B cell (primary cell): ENCODE results near the gene HMSD. TPM values are rescaled to one million over a fixed set of nuclear protein-coding genes. Genes with fewer than 3 reads are reported as not detected.
"Not testable (repeated sequence)": the region's sequence is repeated elsewhere in the genome, so short reads cannot be mapped to it uniquely, and the experiment has no call there.

ENCODE experiments used
- ATAC-seq: fragments of 200-7000 bp; cut with Tn5 transposase; one replicate; pipeline ENCODE4 v1.10.0; 2021; ENCODE audit warnings: low read depth, mild to moderate bottlenecking, moderate number of reproducible peaks, moderate library complexity
- CTCF ChIA-PET: fragments of 350-600 bp; sonication (Branson Sonifier 250); formaldehyde crosslinking; loops from one replicate; lab custom pipeline; 2021; ENCODE audit warnings: antibody characterized with exemption, inconsistent platforms; lab: Charles Lee
- POLR2A ChIA-PET: fragments of 350-600 bp; sonication (Branson Sonifier 250); formaldehyde crosslinking; loops from one replicate; lab custom pipeline; 2021; ENCODE audit warnings: antibody characterized with exemption; lab: Charles Lee
- DNase-seq: peaks from one replicate; pipeline ENCODE4 v3.0.0; 2013
- H2AFZ ChIP-seq: 2 replicates; pipeline ENCODE4 v1.6.1; 2012; ENCODE audit warnings: mild to moderate bottlenecking, low read depth, low read length; ENCODE audit not compliant: insufficient read depth, poor library complexity, severe bottlenecking
- H3K27ac ChIP-seq, 2 donors: 1 replicate in 1 of 2; 2 replicates in 1 of 2; pipeline ENCODE4 v1.5.1; 2012 to 2013; ENCODE audit warnings: low read length in 2 of 2, mild to moderate bottlenecking in 2 of 2, moderate library complexity in 1 of 2
- H3K27me3 ChIP-seq, 4 experiments: fragments of 200-600 bp in 1 of 4; sonication (generic) in 1 of 4; replicated peaks in 1 of 4; 1 replicate in 2 of 4; 2 replicates in 2 of 4; pipeline versions ENCODE4 v1.6.1 to v1.7.0; 2013 to 2016; ENCODE audit warnings: low read length in 3 of 4, mild to moderate bottlenecking in 2 of 4, mixed read lengths in 1 of 4, moderate library complexity in 1 of 4; ENCODE audit not compliant: insufficient read depth in 4 of 4, control insufficient read depth in 3 of 4; ENCODE audit errors: control extremely low read depth in 1 of 4
- H3K36me3 ChIP-seq, 2 experiments: replicated peaks in 1 of 2; 1 replicate in 1 of 2; 2 replicates in 1 of 2; pipeline versions ENCODE4 v1.6.1 to v1.7.1; 2013; ENCODE audit warnings: low read length in 1 of 2; ENCODE audit not compliant: insufficient read depth in 2 of 2, control insufficient read depth in 1 of 2; ENCODE audit errors: control extremely low read depth in 1 of 2, extremely low read depth in 1 of 2
- H3K4me1 ChIP-seq, 2 donors: fragments of 200-600 bp in 1 of 2; sonication (generic) in 1 of 2; 1 replicate in 1 of 2; 2 replicates in 1 of 2; pipeline versions ENCODE4 v1.5.1 to v1.6.1; 2013 to 2017; ENCODE audit warnings: low read length in 2 of 2; ENCODE audit not compliant: control insufficient read depth in 2 of 2, insufficient read depth in 2 of 2
- H3K4me2 ChIP-seq: replicated peaks from 2 replicates; pipeline ENCODE3; 2012; ENCODE audit warnings: mild to moderate bottlenecking, low read depth, low read length; ENCODE audit not compliant: poor library complexity, severe bottlenecking
- H3K4me3 ChIP-seq, 5 experiments: fragments of 200-600 bp in 1 of 5; sonication (generic) in 1 of 5; 1 replicate in 3 of 5; 2 replicates in 2 of 5; pipeline versions ENCODE4 v1.5.1 to v1.7.0; 2011 to 2016; ENCODE audit warnings: low read length in 4 of 5, mild to moderate bottlenecking in 4 of 5, low read depth in 2 of 5, control low read depth in 1 of 5, moderate library complexity in 1 of 5; ENCODE audit not compliant: insufficient read depth in 1 of 5; ENCODE audit errors: control extremely low read depth in 1 of 5, extremely low read depth in 1 of 5
- H3K79me2 ChIP-seq: fragments of 200-600 bp; sonication (generic); one replicate; pipeline ENCODE4 v1.6.0; 2016; ENCODE audit warnings: low read length; ENCODE audit not compliant: control insufficient read depth, insufficient read depth
- H3K9ac ChIP-seq: fragments of 200-600 bp; sonication (generic); 2 replicates; pipeline ENCODE4 v1.6.1; 2017; ENCODE audit warnings: mild to moderate bottlenecking, low read length, moderate library complexity
- H3K9me3 ChIP-seq, 3 donors: one replicate each; pipeline versions ENCODE4 v1.6.1 to v1.7.1; 2013; ENCODE audit warnings: low read length in 2 of 3; ENCODE audit not compliant: control insufficient read depth in 2 of 3, insufficient read depth in 1 of 3; ENCODE audit errors: control extremely low read depth in 1 of 3
- H4K20me1 ChIP-seq: 2 replicates; pipeline ENCODE4 v1.6.0; 2012; ENCODE audit warnings: mild to moderate bottlenecking, low read length; ENCODE audit not compliant: insufficient read depth, control insufficient read depth, poor library complexity, severe bottlenecking
- H3K27ac Mint-ChIP-seq: one replicate; pipeline ENCODE4 v1.8.0; 2021; ENCODE audit warnings: mixed read lengths
- H3K27me3 Mint-ChIP-seq: one replicate; pipeline ENCODE4 v1.8.0; 2021; ENCODE audit warnings: mixed read lengths
- H3K4me1 Mint-ChIP-seq: one replicate; pipeline ENCODE4 v1.8.0; 2021; ENCODE audit warnings: mixed read lengths
- H3K4me3 Mint-ChIP-seq: one replicate; pipeline ENCODE4 v1.8.0; 2021; ENCODE audit warnings: mixed read lengths
- H3K9me3 Mint-ChIP-seq: one replicate; pipeline ENCODE4 v1.8.0; 2022; ENCODE audit warnings: mixed read lengths; ENCODE audit not compliant: insufficient read depth
- CTCF ChIP-seq: fragments of 200-600 bp; IDR thresholded peaks from one replicate; pipeline ENCODE4 v1.8.0; 2022; ENCODE audit warnings: antibody characterized with exemption, mild to moderate bottlenecking
- EZH2 ChIP-seq: IDR thresholded peaks from 2 replicates; pipeline ENCODE4 v1.6.1; 2012; ENCODE audit warnings: borderline replicate concordance, low read depth, mild to moderate bottlenecking, moderate library complexity, low read length; ENCODE audit not compliant: insufficient read depth, poor library complexity, severe bottlenecking
- WGBS: methylation state at CpG from one replicate; pipeline ENCODE4 v1.1.5; 2013; ENCODE audit warnings: missing lambda C conversion rate; ENCODE audit not compliant: insufficient coverage; 5-methylcytosine and 5-hydroxymethylcytosine counted together
- intact Hi-C: fragments of 100-400 bp; cut with micrococcal nuclease; formaldehyde crosslinking; loops from one replicate; pipeline ENCODE4 v1.10.0; 2022
- polyA plus RNA-seq: library from polyadenylated mRNA; depleted of rRNA; stranded (reverse); fragments of >200 nt; gene quantifications from 2 replicates; pipeline ENCODE4 v1.2.3, GENCODE V29; 2012
- total RNA-seq, 2 donors: library from RNA; stranded (reverse); fragments of 120-200 nt in 1 of 2; gene quantifications; 1 replicate in 1 of 2; 2 replicates in 1 of 2; pipeline versions ENCODE4 v1.2.3 to v1.2.4, GENCODE V29; 2013 to 2022

Gene HMSD
- total and polyA plus RNA-seq, 2 donors (not counting 1 experiment from before 2014, with no cell fraction given): 0.04 TPM; not detected in 1

GRCh38 chr18:63940543-63941050, 8.5 kb upstream of the HMSD start:
- Histone ChIP-seq H3K27me3 (peaks cover 0 to 17% (median 4%) of the 10 kb centered on the region in 4 experiments), H3K4me1 (peaks cover 11 to 14% of the 10 kb centered on the region in 2 donors)
- CTCF ChIA-PET: interaction anchor here (0.6 to 1.0 kb wide), 3 partner anchors 23 to 1061 kb away, joined by 3 read pairs; no protein-coding TSS in a partner anchor
- DNase-seq, H3K4me3 ChIP-seq, H3K4me3 Mint-ChIP-seq, H4K20me1 ChIP-seq, H2AFZ ChIP-seq, H3K4me2 ChIP-seq, POLR2A ChIA-PET, H3K27ac ChIP-seq, H3K9me3 ChIP-seq, H3K9ac ChIP-seq, ATAC-seq, H3K36me3 ChIP-seq, H3K79me2 ChIP-seq, H3K4me1 Mint-ChIP-seq, intact Hi-C loops, H3K9me3 Mint-ChIP-seq, H3K27ac Mint-ChIP-seq: not testable (repeated sequence)
- 92% methylated on average over 13 of the region's 17 CpGs for WGBS
- peaks cover 30% of the 10 kb centered on the region for H3K27me3 Mint-ChIP-seq

- H2AFZ ChIP-seq: no peak overlapping the region
- H3K9me3 ChIP-seq: peaks cover 0 to 4% (median 0%) of the 10 kb centered on the region in 3 donors
- CTCF ChIA-PET: interaction anchor here (0.6 kb wide), 1 partner anchor 16 kb away, joined by 3 read pairs; no protein-coding TSS in a partner anchor
- H3K79me2 ChIP-seq: no peaks in the 10 kb centered on the region
- Mint-ChIP-seq H3K27ac (no peak overlapping the region), H3K4me1 (peaks cover 19% of the 10 kb centered on the region), H3K27me3 (peaks cover 41% of the 10 kb centered on the region), H3K4me3 (no peak overlapping the region), H3K9me3 (no peaks in the 10 kb centered on the region)
- no peak overlapping the region for H3K4me3 ChIP-seq
- ATAC-seq (no peak), DNase-seq (no peak)
- POLR2A ChIA-PET: no interaction called here
- WGBS: no CpG with 5 or more reads among the region's 3 CpGs
- H3K4me2 ChIP-seq: no peak overlapping the region
- no peaks in the 10 kb centered on the region for H3K36me3 ChIP-seq
- TF ChIP-seq EZH2 (no peak), CTCF (no peak)
- no peaks in the 10 kb centered on the region for H4K20me1 ChIP-seq
- no peak overlapping the region for H3K9ac ChIP-seq
- no peak overlapping the region for H3K27ac ChIP-seq
- H3K27me3 ChIP-seq: peaks cover 0 to 10% (median 4%) of the 10 kb centered on the region in 4 experiments
- peaks cover 8% of the 10 kb centered on the region in 2 donors for H3K4me1 ChIP-seq
- intact Hi-C loops: no loop called here
Measured at GRCh38 chr18:63947051-63947790, 1.9 kb upstream of the HMSD start.
